HG03097 (cell line): ENCODE results near the gene CAPZA2.

ENCODE experiments used
- ATAC-seq: cut with Tn5 transposase; IDR thresholded peaks from one replicate; pipeline ENCODE4 v1.9.1; 2021; ENCODE audit not compliant: unreplicated experiment, low FRiP score

Gene CAPZA2

GRCh38 chr7:116859323-116859722 is 3.1 kb upstream of the CAPZA2 start:
- no peak for ATAC-seq

DNA sequence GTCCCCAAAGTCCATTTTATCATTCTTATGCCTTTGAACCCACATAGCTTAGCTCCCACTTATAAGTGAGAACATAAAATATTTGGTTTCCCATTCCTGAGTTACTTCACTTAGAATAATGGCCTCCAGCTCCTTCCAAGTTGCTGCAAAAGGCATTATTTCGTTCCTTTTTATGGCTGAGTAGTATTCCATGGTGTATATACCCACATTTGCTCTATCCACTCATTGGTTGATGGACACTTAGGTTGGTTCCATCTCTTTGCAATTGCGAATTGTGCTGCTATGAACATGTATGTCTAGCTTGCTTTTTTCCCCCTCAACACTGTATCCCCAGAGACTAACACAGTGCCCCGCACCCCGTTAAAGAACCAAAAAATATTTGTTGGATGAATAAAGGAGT is 670 bp upstream of the CAPZA2 start:
- no peak for ATAC-seq

DNA sequence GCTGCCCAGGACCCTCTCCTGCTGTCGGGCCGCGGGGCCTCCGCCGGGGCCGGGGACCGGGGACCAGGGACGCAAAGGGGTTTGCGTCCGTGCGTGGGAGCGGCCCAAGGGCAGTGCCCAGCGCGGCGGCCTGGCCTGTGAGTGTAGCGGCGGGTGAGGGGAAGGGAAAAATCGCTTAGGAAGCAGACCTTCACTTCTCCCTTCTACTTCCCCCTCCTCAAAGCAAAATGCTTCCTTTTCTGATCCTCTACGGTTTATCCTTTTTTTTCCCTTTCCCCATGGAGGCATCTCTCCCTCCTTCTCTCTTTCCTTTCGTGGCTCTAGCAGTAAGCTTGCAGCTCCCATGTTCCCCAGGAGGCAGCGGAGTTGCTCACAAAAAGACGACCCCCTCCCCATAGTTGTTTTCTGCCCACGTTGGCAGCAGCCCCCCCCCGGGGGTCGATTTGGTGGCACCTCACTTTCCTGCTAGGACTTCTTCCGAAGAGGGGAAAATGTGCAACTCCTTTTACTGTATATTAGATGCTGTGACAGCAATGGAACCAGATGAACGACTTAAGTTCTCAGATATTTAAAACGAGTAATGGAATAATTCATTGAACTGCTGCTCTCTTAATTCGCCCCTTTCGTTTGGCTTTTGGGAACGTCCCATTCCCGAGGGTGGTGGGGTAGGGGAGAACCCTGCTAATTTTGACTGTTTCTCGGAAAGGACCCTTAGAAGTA is 724 bp downstream of the CAPZA2 start:
- no peak for ATAC-seq

DNA sequence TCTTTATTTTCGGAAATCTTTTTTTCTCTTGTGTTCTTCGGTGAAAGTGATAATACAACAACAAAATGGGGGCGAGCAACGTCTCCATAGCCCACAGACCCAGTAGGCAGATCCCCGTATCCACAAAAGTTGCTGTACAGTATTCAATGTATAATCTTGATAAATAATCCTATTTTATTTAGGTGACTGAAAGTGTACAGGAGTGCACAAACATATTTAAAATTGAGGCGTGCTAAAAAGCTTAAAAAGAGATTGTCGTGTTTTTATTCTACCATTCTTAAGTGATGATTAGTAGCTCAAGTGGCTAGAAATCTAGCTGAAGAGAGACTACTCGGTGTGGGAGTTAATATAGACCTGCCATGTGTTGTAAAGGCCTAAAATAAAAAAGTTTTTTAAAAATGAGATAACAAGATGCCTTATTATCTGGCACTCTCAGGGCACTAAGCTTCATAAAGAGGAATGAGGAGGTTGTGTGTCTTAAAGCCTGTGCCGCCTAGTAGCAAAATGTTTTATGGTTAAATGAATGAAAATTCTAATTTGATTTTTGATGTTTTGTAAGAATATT is 1.6 kb downstream of the CAPZA2 start:
- ATAC-seq, result no peak

GRCh38 chr7:116871061-116871700 is 8.8 kb downstream of the CAPZA2 start:
- ATAC-seq, result no peak

- ATAC-seq, result no peak
Observed at GRCh38 chr7:116872026-116872425, 9.6 kb downstream of the CAPZA2 start.

DNA sequence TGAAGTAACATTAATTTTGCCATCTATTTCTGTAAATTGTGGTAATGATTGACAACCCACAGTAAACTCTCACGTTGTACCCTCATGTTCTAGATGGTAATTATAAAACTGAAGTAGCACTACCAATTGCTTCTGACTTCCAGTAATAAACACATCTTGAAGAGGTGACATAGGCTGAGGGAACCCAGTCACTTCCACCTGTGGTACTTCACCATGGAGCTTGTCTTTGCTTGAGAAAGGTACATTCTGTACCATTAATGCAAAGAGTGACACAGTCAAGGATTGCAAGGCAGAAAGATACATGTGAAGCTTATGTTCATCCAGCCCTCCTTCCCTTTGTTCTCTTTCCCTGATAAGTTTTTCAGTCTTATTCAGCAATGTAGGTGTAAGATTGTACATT is 11.2 kb downstream of the CAPZA2 start:
- ATAC-seq, result no peak

DNA sequence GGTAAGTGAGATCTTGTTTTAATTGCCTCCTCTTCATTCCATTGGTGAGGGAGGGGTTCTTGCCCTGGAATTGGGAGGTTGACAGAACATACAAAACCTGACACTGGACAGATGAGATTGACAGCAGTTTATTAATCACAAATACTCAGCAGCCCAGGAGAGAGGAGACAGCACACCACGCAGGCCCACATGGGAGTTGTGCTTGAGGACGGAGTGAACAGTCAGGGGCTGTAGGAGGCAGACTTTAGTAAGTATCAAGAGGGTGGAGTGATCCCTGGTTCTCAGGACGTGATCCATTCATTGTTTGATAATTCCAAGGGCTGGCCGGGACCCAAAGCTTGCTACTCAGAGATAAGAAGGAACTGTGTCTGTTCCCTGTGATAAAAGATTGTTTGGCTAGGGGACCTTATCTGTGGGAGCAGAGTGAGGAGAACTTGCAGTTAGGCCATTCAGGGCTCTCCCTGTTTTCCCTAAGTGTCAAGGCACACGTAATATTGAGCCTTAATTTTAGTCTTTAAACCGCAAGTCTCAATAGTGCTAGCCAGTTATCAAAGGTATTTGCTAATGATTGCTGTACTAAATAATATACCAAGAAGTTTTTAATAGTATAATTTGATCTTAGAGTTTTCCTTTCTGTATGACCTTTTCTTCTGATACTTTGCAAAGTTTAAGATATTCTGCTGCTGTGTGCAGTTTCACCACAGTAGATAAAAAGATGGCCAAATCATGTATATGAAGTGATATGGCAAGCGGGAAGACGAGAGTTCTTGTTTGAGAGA is 14.5 kb downstream of the CAPZA2 start:
- no peak for ATAC-seq

DNA sequence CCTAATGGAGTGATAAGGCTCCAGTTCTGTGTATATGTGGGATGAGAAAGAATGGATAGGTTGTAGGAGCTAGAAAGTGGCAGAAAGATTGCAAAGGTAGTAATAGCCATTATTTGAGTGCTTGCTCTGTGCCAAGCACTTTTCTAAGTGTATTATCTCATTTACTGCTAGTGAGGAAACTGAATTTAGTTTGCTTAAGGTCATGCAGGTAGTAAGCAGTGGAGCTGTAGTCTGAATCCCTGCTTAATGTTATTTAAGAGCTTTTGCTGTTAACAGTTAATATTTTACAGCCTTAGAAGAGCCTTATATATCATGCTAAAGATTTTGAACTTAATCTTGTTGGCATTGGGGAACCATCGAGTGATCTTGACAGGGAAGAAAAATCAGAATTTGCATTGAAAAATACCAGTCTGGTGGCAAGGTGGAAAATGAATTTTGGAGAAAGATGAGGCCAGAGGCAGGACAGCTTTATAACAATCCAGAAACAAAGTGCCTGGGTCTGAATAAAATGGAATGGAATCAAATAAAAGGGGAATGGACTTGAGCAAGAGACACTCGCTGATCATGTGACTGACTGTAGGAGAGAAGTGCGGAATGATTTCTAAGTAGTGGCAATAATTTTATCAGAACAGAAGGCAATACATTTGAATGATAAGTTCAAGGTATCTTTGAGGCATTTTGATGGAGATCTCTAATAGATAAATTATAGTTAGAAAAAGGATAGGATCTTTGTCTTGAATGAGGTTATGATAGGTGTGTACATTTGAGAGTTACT is 15.2 kb downstream of the CAPZA2 start:
- ATAC-seq, result no peak

DNA sequence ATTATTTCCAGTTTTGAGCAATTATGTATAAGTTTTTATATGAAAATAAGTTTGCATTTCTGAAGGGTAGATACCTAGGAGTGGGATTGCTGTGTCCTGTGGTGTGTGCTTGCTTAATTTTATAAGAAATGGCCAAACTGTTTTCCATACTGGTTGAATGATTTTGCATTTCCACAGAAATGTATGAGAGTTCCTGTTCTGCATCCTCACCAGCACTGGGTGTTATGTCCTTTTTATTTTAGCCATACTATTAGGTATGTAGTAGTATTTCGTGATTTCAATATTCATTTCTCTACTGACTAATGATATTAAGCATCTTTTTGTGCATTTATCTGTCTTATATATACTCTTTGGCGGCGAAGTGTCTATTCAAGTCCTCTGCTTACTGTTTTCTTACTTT is 22.3 kb downstream of the CAPZA2 start:
- no peak for ATAC-seq

- no peak for ATAC-seq
Observed at GRCh38 chr7:116885724-116886123, 23.3 kb downstream of the CAPZA2 start.

- ATAC-seq, result no peak
Observed at GRCh38 chr7:116886543-116887156, 24.3 kb downstream of the CAPZA2 start.

DNA sequence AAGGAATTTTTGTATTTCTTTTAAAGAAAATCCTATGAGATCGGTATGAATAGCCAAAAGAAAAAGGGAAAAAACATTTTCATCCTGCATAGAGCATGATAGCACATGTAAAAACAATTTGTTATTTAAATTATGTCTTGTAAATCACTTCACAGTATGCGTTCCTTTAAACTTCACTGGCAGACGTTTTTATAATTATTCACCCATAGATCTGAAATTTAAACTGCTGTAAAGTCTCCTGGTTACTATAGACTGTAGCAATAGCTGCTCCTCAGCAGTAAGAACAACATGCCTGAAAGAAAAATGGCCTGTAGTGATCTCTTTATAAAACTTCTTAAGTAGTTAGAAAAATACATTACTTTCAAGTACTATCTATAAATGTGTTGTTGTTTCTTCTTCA is 26.5 kb downstream of the CAPZA2 start:
- no peak for ATAC-seq

- ATAC-seq, result no peak
Observed at GRCh38 chr7:116895849-116896248, 33.5 kb downstream of the CAPZA2 start.

DNA sequence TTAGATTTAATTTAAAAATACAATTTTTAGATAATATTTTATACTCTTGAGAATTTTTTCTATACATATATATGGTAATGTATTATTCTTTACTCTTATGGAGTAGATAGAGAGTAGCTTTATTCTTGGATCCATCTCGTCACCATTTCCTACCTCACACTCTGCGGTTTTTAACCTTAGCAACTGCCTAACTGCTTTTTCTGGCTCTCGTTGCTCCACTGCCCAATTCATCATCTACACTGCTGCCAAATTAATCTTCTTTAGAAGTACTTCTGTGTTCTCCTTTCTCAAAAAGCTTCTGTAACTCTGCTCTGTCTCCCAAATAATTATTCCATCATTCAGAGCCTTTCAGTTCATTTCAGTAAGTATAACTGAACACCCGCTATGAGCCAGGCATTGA is 35.3 kb downstream of the CAPZA2 start:
- ATAC-seq, result no peak

- no peak for ATAC-seq
Observed at GRCh38 chr7:116899308-116899707, 36.9 kb downstream of the CAPZA2 start.

- no peak for ATAC-seq
Observed at GRCh38 chr7:116901143-116901542, 38.8 kb downstream of the CAPZA2 start.

GRCh38 chr7:116902867-116903266 is 40.5 kb downstream of the CAPZA2 start:
- no peak for ATAC-seq

DNA sequence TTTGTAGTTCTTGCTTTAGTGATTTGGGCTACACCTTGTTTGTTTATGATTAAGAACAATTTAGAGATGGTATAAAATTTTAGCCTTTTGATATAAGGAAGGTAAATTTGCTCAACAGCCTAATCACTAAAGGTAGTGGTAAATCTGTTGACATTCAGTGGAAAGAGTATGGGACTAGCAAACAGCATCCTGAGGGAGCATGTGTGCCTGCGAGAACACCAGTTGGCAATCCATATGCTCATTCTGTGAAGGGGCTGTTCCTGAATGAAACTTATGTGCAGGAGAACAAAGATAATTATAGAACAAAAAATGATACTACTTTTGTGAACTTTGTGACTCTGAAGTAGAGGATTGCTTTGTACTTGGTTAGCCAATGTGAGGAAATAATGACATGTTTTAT is 44.0 kb downstream of the CAPZA2 start:
- no peak for ATAC-seq

GRCh38 chr7:116910383-116910782 is 48.0 kb downstream of the CAPZA2 start:
- ATAC-seq, result no peak
